ENCODE results near the gene NDUFC1. TPM values are rescaled to one million over a fixed set of nuclear protein-coding genes. Genes with fewer than 3 reads are reported as not detected.

Gene NDUFC1
- total and polyA plus RNA-seq, 8 donors = 4.0 to 142 (median 66.0) TPM

- DNase-seq = no peak
- Histone ChIP-seq H3K36me3 (no peaks in the 10 kb centered on the region), H3K27me3 (no peaks in the 10 kb centered on the region), H3K4me1 (peaks cover 10 to 46% (median 29%) of the 10 kb centered on the region in 4 donors), H3K27ac (no peak overlapping the region), H3K4me3 (no peak overlapping the region), H3K9me3 (no peaks in the 10 kb centered on the region)
- intact Hi-C loops (cut with DNase I; ENCODE audit: low total_unique reads) = no loop called here
- TF ChIP-seq CTCF (IDR thresholded peaks at IDR 0.05) = no peak
- no peak for TF ChIP-seq POLR2AphosphoS5 (IDR thresholded peaks at IDR 0.05)
- TF ChIP-seq POLR2A (IDR thresholded peaks at IDR 0.05) = no peak
- no peak for TF ChIP-seq EP300 (IDR thresholded peaks at IDR 0.05)
- 89 to 96% (median 95%) methylated on average over 1 of the region's 1 CpG for WGBS, 5 donors
These were observed 17.3 kb upstream of the NDUFC1 start for GRCh38 chr4:139319571-139319970.

- intact Hi-C loops (cut with DNase I; ENCODE audit: low total_unique reads) = no loop called here
- H3K27ac ChIP-seq = no peak overlapping the region
- no peak overlapping the region for H3K4me3 ChIP-seq
- H3K27me3 ChIP-seq = no peaks in the 10 kb centered on the region
- peaks cover 9 to 51% (median 29%) of the 10 kb centered on the region in 4 donors for H3K4me1 ChIP-seq
- no peak for DNase-seq
- H3K9me3 ChIP-seq = no peaks in the 10 kb centered on the region
- no peaks in the 10 kb centered on the region for H3K36me3 ChIP-seq
- no peak for TF ChIP-seq POLR2AphosphoS5 (IDR thresholded peaks at IDR 0.05)
- TF ChIP-seq CTCF (IDR thresholded peaks at IDR 0.05) = no peak
- no peak for TF ChIP-seq EP300 (IDR thresholded peaks at IDR 0.05)
These were observed 15.4 kb upstream of the NDUFC1 start for GRCh38 chr4:139317635-139318034.

- Histone ChIP-seq H3K27ac (no peak overlapping the region), H3K4me1 (peaks cover 9 to 57% (median 34%) of the 10 kb centered on the region in 4 donors), H3K9me3 (no peaks in the 10 kb centered on the region), H3K4me3 (no peak overlapping the region), H3K27me3 (no peaks in the 10 kb centered on the region), H3K36me3 (no peaks in the 10 kb centered on the region)
- WGBS, 5 donors = 91 to 100% (median 95%) methylated on average over 2 of the region's 2 CpGs
- intact Hi-C loops (cut with DNase I; ENCODE audit: low total_unique reads) = no loop called here
- TF ChIP-seq EP300 (IDR thresholded peaks at IDR 0.05) (no peak), POLR2A (IDR thresholded peaks at IDR 0.05) (no peak), POLR2AphosphoS5 (IDR thresholded peaks at IDR 0.05) (no peak), CTCF (IDR thresholded peaks at IDR 0.05) (no peak)
- no peak for DNase-seq
These were observed 14.5 kb upstream of the NDUFC1 start for GRCh38 chr4:139316733-139317132.

GRCh38 chr4:139315221-139315675 is 13.0 kb upstream of the NDUFC1 start:
- intact Hi-C loops (cut with DNase I; ENCODE audit: low total_unique reads) = no loop called here
- Histone ChIP-seq H3K36me3 (no peaks in the 10 kb centered on the region), H3K4me1 (peaks cover 11 to 70% (median 41%) of the 10 kb centered on the region in 4 donors), H3K27ac (no peak overlapping the region), H3K27me3 (no peaks in the 10 kb centered on the region), H3K4me3 (no peak overlapping the region), H3K9me3 (no peaks in the 10 kb centered on the region)
- no peak for DNase-seq
- no peak for TF ChIP-seq POLR2A (IDR thresholded peaks at IDR 0.05)
- TF ChIP-seq CTCF (IDR thresholded peaks at IDR 0.05) = no peak
- TF ChIP-seq EP300 (IDR thresholded peaks at IDR 0.05) = no peak
- no peak for TF ChIP-seq POLR2AphosphoS5 (IDR thresholded peaks at IDR 0.05)
- 92 to 95% (median 93%) methylated on average over 13 of the region's 13 CpGs for WGBS, 5 donors
